GM12878 (cell line): ENCODE measurements around the gene MAP4K4. TPM values are rescaled to one million over a fixed set of nuclear protein-coding genes. Genes with fewer than 3 reads are reported as not detected.

Source experiments
- ATAC-seq: fragments of 200-7000 bp; cut with Tn5 transposase; 3 replicates; pipeline ENCODE4 v1.9.1; 2020; ENCODE audit warnings: mild to moderate bottlenecking, moderate library complexity
- BruUV-seq: library from RNA; stranded (reverse); fragments of 400-500 nt; replicated peaks from 2 replicates; lab custom pipeline; 2021; lab: Mats Ljungman, UMichigan
- CTCF ChIA-PET: fragments of 300-600 bp; sonication (Branson Sonifier 250); formaldehyde crosslinking; extraction: SDS; loops from one replicate; lab custom pipeline; 2021; ENCODE audit warnings: inconsistent platforms; lab: Yijun Ruan, JAX
- POLR2A ChIA-PET: fragments of 350-600 bp; formaldehyde crosslinking; extraction: SDS; loops from one replicate; lab custom pipeline; 2021; ENCODE audit warnings: inconsistent platforms; lab: Charles Lee
- RAD21 ChIA-PET: fragments of 300-600 bp; sonication (Branson Sonifier 250); formaldehyde crosslinking; loops from one replicate; lab custom pipeline; 2023; ENCODE audit warnings: antibody characterized with exemption; ENCODE audit not compliant: unreplicated experiment; lab: Charles Lee
- SMC1A ChIA-PET: fragments of 300-600 bp; sonication (Branson Sonifier 250); formaldehyde crosslinking; loops from one replicate; lab custom pipeline; 2023; ENCODE audit not compliant: unreplicated experiment, uncharacterized antibody; lab: Charles Lee
- DNase-seq: peaks from one replicate; pipeline ENCODE4 v3.0.0-alpha.2; 2011; ENCODE audit warnings: low read depth, low spot score
- FAIRE-seq: peaks from 3 replicates; lab custom pipeline; 2011; peaks lifted over from hg19 to GRCh38; lab: Jason Lieb, UNC
- H2AFZ ChIP-seq: 2 replicates; pipeline ENCODE4 v1.6.0; 2011; ENCODE audit warnings: low read depth, low read length, control low read depth; ENCODE audit not compliant: control insufficient read depth
- H3K27ac ChIP-seq: 2 replicates; pipeline ENCODE4 v1.5.1; 2011; ENCODE audit warnings: control low read depth; ENCODE audit not compliant: control insufficient read depth, insufficient read depth
- H3K27me3 ChIP-seq, 2 experiments: replicated peaks in 1 of 2; 2 replicates each; pipeline versions ENCODE4 v1.6.0 to v1.6.1; 2011; ENCODE audit warnings: low read length in 1 of 2; ENCODE audit not compliant: control insufficient read depth in 2 of 2, insufficient read depth in 2 of 2
- H3K36me3 ChIP-seq, 2 experiments: 2 replicates each; pipeline ENCODE4 v1.5.1; 2011; ENCODE audit warnings: low read length in 1 of 2; ENCODE audit not compliant: control insufficient read depth in 2 of 2, insufficient read depth in 2 of 2
- H3K4me1 ChIP-seq: 2 replicates; pipeline ENCODE4 v1.6.1; 2011; ENCODE audit warnings: mild to moderate bottlenecking, low read length, moderate library complexity, mixed read lengths; ENCODE audit not compliant: control insufficient read depth, insufficient read depth
- H3K4me2 ChIP-seq: 2 replicates; pipeline ENCODE4 v1.6.0; 2011; ENCODE audit warnings: control low read depth; ENCODE audit not compliant: control insufficient read depth, insufficient read depth
- H3K4me3 ChIP-seq: fragments of 200-600 bp; sonication (generic); 2 replicates; pipeline ENCODE4 v1.5.1; 2016
- H3K79me2 ChIP-seq: 2 replicates; pipeline ENCODE4 v1.6.0; 2011; ENCODE audit warnings: low read length; ENCODE audit not compliant: control insufficient read depth, insufficient read depth
- H3K9ac ChIP-seq: 2 replicates; pipeline ENCODE4 v1.8.0; 2011; ENCODE audit warnings: low read length, control low read depth, mixed read lengths; ENCODE audit not compliant: control insufficient read depth, insufficient read depth
- H3K9me3 ChIP-seq: replicated peaks from 3 replicates; pipeline ENCODE4 v1.5.1; 2011; ENCODE audit warnings: mild to moderate bottlenecking, low read length; ENCODE audit not compliant: control insufficient read depth, insufficient read depth
- H4K20me1 ChIP-seq: 2 replicates; pipeline ENCODE4 v1.6.0; 2011; ENCODE audit not compliant: control insufficient read depth, insufficient read depth
- CBX5 ChIP-seq: sonication (generic); IDR thresholded peaks from 2 replicates; pipeline ENCODE4 v1.6.1; 2016; ENCODE audit warnings: low read depth, moderate library complexity, mild to moderate bottlenecking, inconsistent platforms
- CEBPB ChIP-seq, 2 experiments: fragments of 150-350 bp in 1 of 2; IDR thresholded peaks; 2 replicates each; pipeline ENCODE4 v1.6.1; 2012 to 2014; ENCODE audit warnings: low read depth in 2 of 2, low read length in 2 of 2, borderline replicate concordance in 1 of 2, inconsistent platforms in 1 of 2
- GATAD2B ChIP-seq: fragments of 450-650 bp; conservative IDR thresholded peaks from 2 replicates; pipeline ENCODE4 v1.6.1; 2017; ENCODE audit warnings: low read depth, mild to moderate bottlenecking, moderate library complexity
- HDGF ChIP-seq: fragments of 450-650 bp; IDR thresholded peaks from 2 replicates; pipeline ENCODE4 v1.6.1; 2016; ENCODE audit warnings: antibody characterized with exemption
- IKZF2 ChIP-seq, 2 experiments: fragments of 450-650 bp; IDR thresholded peaks; 2 replicates each; pipeline ENCODE4 v1.6.1; 2017; ENCODE audit warnings: mild to moderate bottlenecking in 2 of 2, moderate library complexity in 2 of 2
- JUND ChIP-seq: IDR thresholded peaks from 2 replicates; pipeline ENCODE4 v1.6.1; 2012; ENCODE audit warnings: low read depth, mild to moderate bottlenecking, low read length, improper control_type of control experiment, moderate library complexity
- PAX8 ChIP-seq: fragments of 450-650 bp; IDR thresholded peaks from 2 replicates; pipeline ENCODE4 v1.6.1; 2017; ENCODE audit warnings: mild to moderate bottlenecking, moderate library complexity
- POLR2AphosphoS2 ChIP-seq: IDR thresholded peaks from 2 replicates; pipeline ENCODE4 v1.6.1; 2011; ENCODE audit warnings: low read depth, mild to moderate bottlenecking, low read length, improper control_type of control experiment, moderate library complexity
- RAD51 ChIP-seq: fragments of 450-650 bp; IDR thresholded peaks from 2 replicates; pipeline ENCODE4 v1.6.1; 2016; ENCODE audit warnings: moderate library complexity, mild to moderate bottlenecking, inconsistent platforms
- SREBF1 ChIP-seq: IDR thresholded peaks from 2 replicates; pipeline ENCODE4 v1.6.1; 2012; ENCODE audit warnings: mild to moderate bottlenecking, low read length
- ZNF274 ChIP-seq: IDR thresholded peaks from one replicate; pipeline ENCODE4 v1.8.0; 2011; ENCODE audit not compliant: insufficient read length, insufficient read depth
- ZNF384 ChIP-seq: IDR thresholded peaks from 2 replicates; pipeline ENCODE4 v1.6.1; 2012; ENCODE audit warnings: low read depth, mild to moderate bottlenecking, low read length, improper control_type of control experiment, borderline replicate concordance
- ZZZ3 ChIP-seq: IDR thresholded peaks from 2 replicates; pipeline ENCODE4 v1.6.1; 2011; ENCODE audit warnings: low read depth; ENCODE audit not compliant: control insufficient read depth, insufficient read length
- in situ Hi-C: fragments of 300-500 bp; cut with MboI; formaldehyde crosslinking; loops from 9 replicates; pipeline ENCODE4 v1.14.3; 2018; ENCODE audit warnings: mixed read lengths
- intact Hi-C: fragments of 100-400 bp; cut with micrococcal nuclease; formaldehyde crosslinking; loops from one replicate; pipeline ENCODE4 v1.14.2; 2022; ENCODE audit not compliant: unreplicated experiment
- polyA plus RNA-seq, 11 experiments: library from polyadenylated mRNA; depleted of rRNA in 4 of 11; unstranded in 6 of 11; stranded (reverse) in 5 of 11; fragments of >200 nt; fragmentation: Nextera tagmentation in 4 of 11; fragmentation: Illumina TruSeq in 1 of 11; extraction: Ambion mirVana in 4 of 11; extraction: Trizol in 1 of 11; gene quantifications; 1 replicate in 1 of 11; 2 replicates in 10 of 11; pipeline versions ENCODE4 v1.2.1 to v1.2.3, GENCODE V29; 2011 to 2016; ENCODE audit warnings: inconsistent platforms in 2 of 11, missing spikeins in 2 of 11, low read depth in 1 of 11
- total RNA-seq, 4 experiments: library from RNA; depleted of rRNA in 3 of 4; stranded (reverse); fragments of >200 nt in 3 of 4; fragmentation: Illumina TruSeq in 1 of 4; extraction: Trizol in 1 of 4; gene quantifications; 2 replicates each; pipeline versions ENCODE4 v1.2.1 to v1.2.3, GENCODE V29; 2013 to 2021
- TF ChIP-seq, protein P1 (sequence below): IDR thresholded peaks from 2 replicates; pipeline ENCODE4 v1.6.1; 2012; ENCODE audit warnings: low read depth, low read length, improper control_type of control experiment
- TF ChIP-seq, protein P2 (sequence below): fragments of 450-650 bp; formaldehyde crosslinking; IDR thresholded peaks from 2 replicates; pipeline ENCODE4 v1.4.0; 2022; ENCODE audit warnings: mild to moderate bottlenecking, moderate library complexity
- TF ChIP-seq, protein P3 (sequence below): fragments of 450-650 bp; IDR thresholded peaks from 2 replicates; pipeline ENCODE4 v1.6.1; 2016; ENCODE audit warnings: mild to moderate bottlenecking, moderate library complexity, borderline replicate concordance
- TF ChIP-seq, protein P4 (sequence below): IDR thresholded peaks from 2 replicates; pipeline ENCODE4 v1.6.1; 2011; ENCODE audit warnings: mild to moderate bottlenecking, low read depth, low read length, moderate library complexity; ENCODE audit not compliant: insufficient replicate concordance

Gene MAP4K4
- total and polyA plus RNA-seq, 10 of the 15 experiments (the other 5 are each of a cell fraction or from before 2014, with no cell fraction given) = 1.9 to 50.4 (median 9.7) TPM

DNA sequence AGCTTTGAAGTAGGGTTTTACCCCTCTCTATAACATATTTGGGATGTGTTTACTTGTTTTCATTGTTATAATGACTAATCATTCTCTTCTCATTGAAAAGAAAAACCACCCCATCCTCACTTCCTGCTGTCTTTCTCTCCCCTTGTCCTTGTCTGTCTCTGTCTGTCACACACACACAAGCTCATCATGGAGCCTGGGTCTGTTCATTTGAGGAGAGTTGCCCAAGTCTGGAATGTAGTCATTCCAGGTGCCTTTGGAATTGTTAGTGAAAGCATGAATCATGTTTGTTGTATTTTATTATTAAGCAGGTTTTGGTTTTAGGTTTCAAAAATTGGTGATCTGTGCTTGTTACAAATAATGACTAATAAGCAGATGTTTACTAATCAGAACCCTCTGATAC, 160.7 kb downstream of the MAP4K4 start:
- FAIRE-seq (no peak), DNase-seq (no peak), ATAC-seq (no peak)
- ChIA-PET SMC1A (interaction anchor here (0.7 to 1.4 kb wide), 4 partner anchors 8 to 71 kb away, joined by 3 to 4 read pairs (median 3); no protein-coding TSS in a partner anchor), POLR2A (no interaction called here), CTCF (interaction anchor here (0.9 to 1.8 kb wide), 2 partner anchors 10 to 87 kb away, joined by 3 read pairs; no protein-coding TSS in a partner anchor), RAD21 (interaction anchor here (1.1 kb wide), 1 partner anchor 383 kb away, joined by 4 read pairs; no protein-coding TSS in a partner anchor)
- no peaks in the 10 kb centered on the region for H4K20me1 ChIP-seq
- intact Hi-C loops (no loop called here), in situ Hi-C loops (no loop called here)
- no peaks in the 10 kb centered on the region for H3K9me3 ChIP-seq
- TF ChIP-seq, protein P1, sequence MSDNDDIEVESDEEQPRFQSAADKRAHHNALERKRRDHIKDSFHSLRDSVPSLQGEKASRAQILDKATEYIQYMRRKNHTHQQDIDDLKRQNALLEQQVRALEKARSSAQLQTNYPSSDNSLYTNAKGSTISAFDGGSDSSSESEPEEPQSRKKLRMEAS = no peak
- TF ChIP-seq PAX8 (no peak), POLR2AphosphoS2 (no peak), RAD51 (no peak), ZNF274 (no peak), CBX5 (no peak), GATAD2B (no peak), CEBPB (IDR thresholded peaks at IDR 0.05; ENCODE audit: borderline replicate concordance in 1 of 2, low read depth in 2 of 2, low read length in 2 of 2) (no peak), IKZF2 (IDR thresholded peaks at IDR 0.05) (no peak), JUND (no peak), HDGF (no peak), ZNF384 (no peak), ZZZ3 (no peak), SREBF1 (no peak)
- TF ChIP-seq, protein P2, sequence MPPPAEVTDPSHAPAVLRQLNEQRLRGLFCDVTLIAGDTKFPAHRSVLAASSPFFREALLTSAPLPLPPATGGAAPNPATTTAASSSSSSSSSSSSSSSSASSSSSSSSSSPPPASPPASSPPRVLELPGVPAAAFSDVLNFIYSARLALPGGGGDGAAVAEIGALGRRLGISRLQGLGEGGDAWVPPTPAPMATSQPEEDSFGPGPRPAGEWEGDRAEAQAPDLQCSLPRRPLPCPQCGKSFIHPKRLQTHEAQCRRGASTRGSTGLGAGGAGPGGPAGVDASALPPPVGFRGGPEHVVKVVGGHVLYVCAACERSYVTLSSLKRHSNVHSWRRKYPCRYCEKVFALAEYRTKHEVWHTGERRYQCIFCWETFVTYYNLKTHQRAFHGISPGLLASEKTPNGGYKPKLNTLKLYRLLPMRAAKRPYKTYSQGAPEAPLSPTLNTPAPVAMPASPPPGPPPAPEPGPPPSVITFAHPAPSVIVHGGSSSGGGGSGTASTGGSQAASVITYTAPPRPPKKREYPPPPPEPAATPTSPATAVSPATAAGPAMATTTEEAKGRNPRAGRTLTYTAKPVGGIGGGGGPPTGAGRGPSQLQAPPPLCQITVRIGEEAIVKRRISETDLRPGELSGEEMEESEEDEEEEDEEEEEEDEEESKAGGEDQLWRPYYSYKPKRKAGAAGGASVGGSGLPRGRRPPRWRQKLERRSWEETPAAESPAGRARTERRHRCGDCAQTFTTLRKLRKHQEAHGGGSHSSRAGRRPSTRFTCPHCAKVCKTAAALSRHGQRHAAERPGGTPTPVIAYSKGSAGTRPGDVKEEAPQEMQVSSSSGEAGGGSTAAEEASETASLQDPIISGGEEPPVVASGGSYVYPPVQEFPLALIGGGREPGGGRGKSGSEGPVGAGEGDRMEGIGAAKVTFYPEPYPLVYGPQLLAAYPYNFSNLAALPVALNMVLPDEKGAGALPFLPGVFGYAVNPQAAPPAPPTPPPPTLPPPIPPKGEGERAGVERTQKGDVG = no peak
- TF ChIP-seq, protein P3, sequence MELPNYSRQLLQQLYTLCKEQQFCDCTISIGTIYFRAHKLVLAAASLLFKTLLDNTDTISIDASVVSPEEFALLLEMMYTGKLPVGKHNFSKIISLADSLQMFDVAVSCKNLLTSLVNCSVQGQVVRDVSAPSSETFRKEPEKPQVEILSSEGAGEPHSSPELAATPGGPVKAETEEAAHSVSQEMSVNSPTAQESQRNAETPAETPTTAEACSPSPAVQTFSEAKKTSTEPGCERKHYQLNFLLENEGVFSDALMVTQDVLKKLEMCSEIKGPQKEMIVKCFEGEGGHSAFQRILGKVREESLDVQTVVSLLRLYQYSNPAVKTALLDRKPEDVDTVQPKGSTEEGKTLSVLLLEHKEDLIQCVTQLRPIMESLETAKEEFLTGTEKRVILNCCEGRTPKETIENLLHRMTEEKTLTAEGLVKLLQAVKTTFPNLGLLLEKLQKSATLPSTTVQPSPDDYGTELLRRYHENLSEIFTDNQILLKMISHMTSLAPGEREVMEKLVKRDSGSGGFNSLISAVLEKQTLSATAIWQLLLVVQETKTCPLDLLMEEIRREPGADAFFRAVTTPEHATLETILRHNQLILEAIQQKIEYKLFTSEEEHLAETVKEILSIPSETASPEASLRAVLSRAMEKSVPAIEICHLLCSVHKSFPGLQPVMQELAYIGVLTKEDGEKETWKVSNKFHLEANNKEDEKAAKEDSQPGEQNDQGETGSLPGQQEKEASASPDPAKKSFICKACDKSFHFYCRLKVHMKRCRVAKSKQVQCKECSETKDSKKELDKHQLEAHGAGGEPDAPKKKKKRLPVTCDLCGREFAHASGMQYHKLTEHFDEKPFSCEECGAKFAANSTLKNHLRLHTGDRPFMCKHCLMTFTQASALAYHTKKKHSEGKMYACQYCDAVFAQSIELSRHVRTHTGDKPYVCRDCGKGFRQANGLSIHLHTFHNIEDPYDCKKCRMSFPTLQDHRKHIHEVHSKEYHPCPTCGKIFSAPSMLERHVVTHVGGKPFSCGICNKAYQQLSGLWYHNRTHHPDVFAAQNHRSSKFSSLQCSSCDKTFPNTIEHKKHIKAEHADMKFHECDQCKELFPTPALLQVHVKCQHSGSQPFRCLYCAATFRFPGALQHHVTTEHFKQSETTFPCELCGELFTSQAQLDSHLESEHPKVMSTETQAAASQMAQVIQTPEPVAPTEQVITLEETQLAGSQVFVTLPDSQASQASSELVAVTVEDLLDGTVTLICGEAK = no peak
- TF ChIP-seq, protein P4, sequence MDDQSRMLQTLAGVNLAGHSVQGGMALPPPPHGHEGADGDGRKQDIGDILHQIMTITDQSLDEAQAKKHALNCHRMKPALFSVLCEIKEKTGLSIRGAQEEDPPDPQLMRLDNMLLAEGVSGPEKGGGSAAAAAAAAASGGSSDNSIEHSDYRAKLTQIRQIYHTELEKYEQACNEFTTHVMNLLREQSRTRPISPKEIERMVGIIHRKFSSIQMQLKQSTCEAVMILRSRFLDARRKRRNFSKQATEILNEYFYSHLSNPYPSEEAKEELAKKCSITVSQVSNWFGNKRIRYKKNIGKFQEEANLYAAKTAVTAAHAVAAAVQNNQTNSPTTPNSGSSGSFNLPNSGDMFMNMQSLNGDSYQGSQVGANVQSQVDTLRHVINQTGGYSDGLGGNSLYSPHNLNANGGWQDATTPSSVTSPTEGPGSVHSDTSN = no peak
- no peaks in the 10 kb centered on the region for H3K36me3 ChIP-seq
- H3K4me3 ChIP-seq = no peak overlapping the region
- no TSS peak for BruUV-seq
- no peaks in the 10 kb centered on the region for H3K79me2 ChIP-seq
- H2AFZ ChIP-seq = no peak overlapping the region
- no peak overlapping the region for H3K4me2 ChIP-seq
- H3K4me1 ChIP-seq = no peaks in the 10 kb centered on the region
- H3K9ac ChIP-seq = no peak overlapping the region
- no peak overlapping the region for H3K27ac ChIP-seq
- H3K27me3 ChIP-seq = no peaks in the 10 kb centered on the region
